ENCODE measurements around the gene SPG11. TPM values are rescaled to one million over a fixed set of nuclear protein-coding genes. Genes with fewer than 3 reads are reported as not detected.

The SPG11 gene
- total and polyA plus RNA-seq, 2 of the 13 experiments (the other 11 are each of a cell fraction or from before 2014, with no cell fraction given): 31.5 to 40.7 TPM

GRCh38 chr15:44536962-44537734, 126.3 kb downstream of the SPG11 start, which contains the start of gene EIF3J (continued):
- no peak for TF ChIP-seq ELK4 (CRISPR knock-in tag; IDR thresholded peaks at IDR 0.05; ENCODE audit: borderline replicate concordance)
- TF ChIP-seq ZNF777 (CRISPR knock-in tag; IDR thresholded peaks at IDR 0.05): no peak; the same call in none of the 2 replicates
- no peak for TF ChIP-seq ZKSCAN5 (CRISPR knock-in tag; IDR thresholded peaks at IDR 0.05)
- no peak for TF ChIP-seq ZNF652 (CRISPR knock-in tag; IDR thresholded peaks at IDR 0.05; ENCODE audit: borderline replicate concordance, low read depth)
- TF ChIP-seq SP5 (CRISPR knock-in tag; IDR thresholded peaks at IDR 0.05; ENCODE audit: borderline replicate concordance, low read depth): peak; percentile 81
- TF ChIP-seq JDP2 (CRISPR knock-in tag; IDR thresholded peaks at IDR 0.05; ENCODE audit: borderline replicate concordance): no peak
- TF ChIP-seq ZNF160 (CRISPR knock-in tag; IDR thresholded peaks at IDR 0.05): no peak
- no peak for TF ChIP-seq ZNF44 (CRISPR knock-in tag; IDR thresholded peaks at IDR 0.05)
- TF ChIP-seq ZNF432 (CRISPR knock-in tag; IDR thresholded peaks at IDR 0.05; ENCODE audit: borderline replicate concordance): no peak
- no peak; the same call in 1 of the 2 replicates for TF ChIP-seq HCFC1 (IDR thresholded peaks at IDR 0.05; ENCODE audit: low read depth, low read length)
- no peak for TF ChIP-seq NFKBIZ (CRISPR knock-in tag; IDR thresholded peaks at IDR 0.05)
- TF ChIP-seq PBX3 (CRISPR knock-in tag; IDR thresholded peaks at IDR 0.05; ENCODE audit: borderline replicate concordance): no peak
- TF ChIP-seq DNMT3B (CRISPR knock-in tag; conservative IDR thresholded peaks at IDR 0.05): no peak
- TF ChIP-seq ZBTB10 (CRISPR knock-in tag; IDR thresholded peaks at IDR 0.05; ENCODE audit: borderline replicate concordance): no peak
- TF ChIP-seq ZSCAN21 (CRISPR knock-in tag; IDR thresholded peaks at IDR 0.05; ENCODE audit: borderline replicate concordance): peak; percentile 86; the same call in 1 of the 2 replicates
- TF ChIP-seq NCOA1 (CRISPR knock-in tag; IDR thresholded peaks at IDR 0.05): no peak
- peak; percentile 72; the same call in 1 of the 2 replicates for TF ChIP-seq ZNF446 (CRISPR knock-in tag; IDR thresholded peaks at IDR 0.05)
- no peak for TF ChIP-seq PLSCR1 (CRISPR knock-in tag; IDR thresholded peaks at IDR 0.05; ENCODE audit: borderline replicate concordance)
- 0 out of 2 replicates have a peak, but pooled peaks have one; percentile 12 for TF ChIP-seq SIX1 (CRISPR knock-in tag; IDR thresholded peaks at IDR 0.05; ENCODE audit: borderline replicate concordance)
- TF ChIP-seq ZNF678 (CRISPR knock-in tag; IDR thresholded peaks at IDR 0.05): peak; percentile 82; the same call in 1 of the 2 replicates
